ENCODE results near the gene LGALSL. TPM values are rescaled to one million over a fixed set of nuclear protein-coding genes. Genes with fewer than 3 reads are reported as not detected.
A peak's percentile ranks its signal among the peaks of the same experiment; 100 is the strongest.

The LGALSL gene
- total and polyA plus RNA-seq, 2 of the 13 experiments (the other 11 are each of a cell fraction or from before 2014, with no cell fraction given) = 15.4 to 20.0 TPM

DNA sequence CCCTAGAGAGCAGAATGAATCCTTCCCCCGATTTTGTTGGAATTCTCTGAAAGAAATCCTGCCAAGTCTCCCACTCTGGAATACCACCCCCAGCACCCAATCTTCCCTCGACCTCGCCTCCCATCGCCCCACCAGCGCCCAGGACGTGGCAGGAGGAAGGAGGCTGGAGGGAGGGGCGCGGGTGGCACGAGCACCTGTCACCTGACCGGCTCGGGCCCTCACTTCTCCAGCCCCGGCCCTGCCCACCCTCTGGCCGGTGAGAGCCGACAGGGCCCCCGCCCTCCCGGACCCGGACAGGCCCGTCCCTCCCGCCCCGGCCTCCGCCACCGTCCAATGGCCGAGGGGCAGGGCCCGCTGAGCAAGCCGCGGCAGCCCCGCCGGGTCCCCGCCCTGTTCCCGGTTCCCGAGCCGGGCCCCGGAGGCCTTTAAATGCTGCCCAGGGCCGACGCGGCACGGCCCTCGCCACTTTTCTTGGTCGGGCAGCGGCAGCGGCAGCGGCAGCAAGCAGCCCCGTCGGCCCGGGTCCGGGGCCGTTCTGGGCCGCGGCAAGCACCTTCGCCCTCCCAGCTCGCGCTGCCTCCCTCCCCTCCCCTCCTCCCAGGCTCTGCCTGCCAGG, at the start of gene LGALSL (continued):
- TF ChIP-seq, protein P1, sequence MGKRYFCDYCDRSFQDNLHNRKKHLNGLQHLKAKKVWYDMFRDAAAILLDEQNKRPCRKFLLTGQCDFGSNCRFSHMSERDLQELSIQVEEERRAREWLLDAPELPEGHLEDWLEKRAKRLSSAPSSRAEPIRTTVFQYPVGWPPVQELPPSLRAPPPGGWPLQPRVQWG (CRISPR knock-in tag; IDR thresholded peaks at IDR 0.05; ENCODE audit: borderline replicate concordance, low read depth) = no peak
- TF ChIP-seq, protein P2, sequence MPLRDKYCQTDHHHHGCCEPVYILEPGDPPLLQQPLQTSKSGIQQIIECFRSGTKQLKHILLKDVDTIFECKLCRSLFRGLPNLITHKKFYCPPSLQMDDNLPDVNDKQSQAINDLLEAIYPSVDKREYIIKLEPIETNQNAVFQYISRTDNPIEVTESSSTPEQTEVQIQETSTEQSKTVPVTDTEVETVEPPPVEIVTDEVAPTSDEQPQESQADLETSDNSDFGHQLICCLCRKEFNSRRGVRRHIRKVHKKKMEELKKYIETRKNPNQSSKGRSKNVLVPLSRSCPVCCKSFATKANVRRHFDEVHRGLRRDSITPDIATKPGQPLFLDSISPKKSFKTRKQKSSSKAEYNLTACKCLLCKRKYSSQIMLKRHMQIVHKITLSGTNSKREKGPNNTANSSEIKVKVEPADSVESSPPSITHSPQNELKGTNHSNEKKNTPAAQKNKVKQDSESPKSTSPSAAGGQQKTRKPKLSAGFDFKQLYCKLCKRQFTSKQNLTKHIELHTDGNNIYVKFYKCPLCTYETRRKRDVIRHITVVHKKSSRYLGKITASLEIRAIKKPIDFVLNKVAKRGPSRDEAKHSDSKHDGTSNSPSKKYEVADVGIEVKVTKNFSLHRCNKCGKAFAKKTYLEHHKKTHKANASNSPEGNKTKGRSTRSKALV (CRISPR knock-in tag; IDR thresholded peaks at IDR 0.05) = no peak
- TF ChIP-seq ZNF747 (CRISPR knock-in tag; IDR thresholded peaks at IDR 0.05; ENCODE audit: borderline replicate concordance) (0 out of 2 replicates have a peak, but pooled peaks have one; percentile 12), ZNF674 (CRISPR knock-in tag; IDR thresholded peaks at IDR 0.05; ENCODE audit: low read depth) (0 out of 2 replicates have a peak, but pooled peaks have one; percentile 39), U2AF2 (IDR thresholded peaks at IDR 0.05; ENCODE audit: low read depth, low read length) (no peak), ZNF841 (CRISPR knock-in tag; IDR thresholded peaks at IDR 0.05; ENCODE audit: borderline replicate concordance) (no peak), FOXK1 (CRISPR knock-in tag; IDR thresholded peaks at IDR 0.05; ENCODE audit: borderline replicate concordance, low read depth) (no peak), POLR2AphosphoS2 (IDR thresholded peaks at IDR 0.05; ENCODE audit: low read depth, low read length) (no peak), PAWR (CRISPR knock-in tag; IDR thresholded peaks at IDR 0.05; ENCODE audit: borderline replicate concordance) (no peak), PHF8 (CRISPR knock-in tag; IDR thresholded peaks at IDR 0.05) (peak; percentile 84)
- TF ChIP-seq, protein P3, sequence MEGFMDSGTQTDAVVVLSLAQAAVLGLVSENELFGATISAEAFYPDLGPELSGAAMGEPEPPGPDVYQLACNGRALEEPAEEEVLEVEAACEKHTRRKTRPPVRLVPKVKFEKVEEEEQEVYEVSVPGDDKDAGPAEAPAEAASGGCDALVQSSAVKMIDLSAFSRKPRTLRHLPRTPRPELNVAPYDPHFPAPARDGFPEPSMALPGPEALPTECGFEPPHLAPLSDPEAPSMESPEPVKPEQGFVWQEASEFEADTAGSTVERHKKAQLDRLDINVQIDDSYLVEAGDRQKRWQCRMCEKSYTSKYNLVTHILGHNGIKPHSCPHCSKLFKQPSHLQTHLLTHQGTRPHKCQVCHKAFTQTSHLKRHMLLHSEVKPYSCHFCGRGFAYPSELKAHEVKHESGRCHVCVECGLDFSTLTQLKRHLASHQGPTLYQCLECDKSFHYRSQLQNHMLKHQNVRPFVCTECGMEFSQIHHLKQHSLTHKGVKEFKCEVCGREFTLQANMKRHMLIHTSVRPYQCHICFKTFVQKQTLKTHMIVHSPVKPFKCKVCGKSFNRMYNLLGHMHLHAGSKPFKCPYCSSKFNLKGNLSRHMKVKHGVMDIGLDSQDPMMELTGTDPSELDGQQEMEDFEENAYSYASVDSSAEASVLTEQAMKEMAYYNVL (CRISPR knock-in tag; IDR thresholded peaks at IDR 0.05; ENCODE audit: borderline replicate concordance) = no peak; the same call in 1 of the 2 replicates
- TF ChIP-seq, protein P4, sequence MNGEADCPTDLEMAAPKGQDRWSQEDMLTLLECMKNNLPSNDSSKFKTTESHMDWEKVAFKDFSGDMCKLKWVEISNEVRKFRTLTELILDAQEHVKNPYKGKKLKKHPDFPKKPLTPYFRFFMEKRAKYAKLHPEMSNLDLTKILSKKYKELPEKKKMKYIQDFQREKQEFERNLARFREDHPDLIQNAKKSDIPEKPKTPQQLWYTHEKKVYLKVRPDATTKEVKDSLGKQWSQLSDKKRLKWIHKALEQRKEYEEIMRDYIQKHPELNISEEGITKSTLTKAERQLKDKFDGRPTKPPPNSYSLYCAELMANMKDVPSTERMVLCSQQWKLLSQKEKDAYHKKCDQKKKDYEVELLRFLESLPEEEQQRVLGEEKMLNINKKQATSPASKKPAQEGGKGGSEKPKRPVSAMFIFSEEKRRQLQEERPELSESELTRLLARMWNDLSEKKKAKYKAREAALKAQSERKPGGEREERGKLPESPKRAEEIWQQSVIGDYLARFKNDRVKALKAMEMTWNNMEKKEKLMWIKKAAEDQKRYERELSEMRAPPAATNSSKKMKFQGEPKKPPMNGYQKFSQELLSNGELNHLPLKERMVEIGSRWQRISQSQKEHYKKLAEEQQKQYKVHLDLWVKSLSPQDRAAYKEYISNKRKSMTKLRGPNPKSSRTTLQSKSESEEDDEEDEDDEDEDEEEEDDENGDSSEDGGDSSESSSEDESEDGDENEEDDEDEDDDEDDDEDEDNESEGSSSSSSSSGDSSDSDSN (CRISPR knock-in tag; IDR thresholded peaks at IDR 0.05) = 0 out of 2 replicates have a peak, but pooled peaks have one; percentile 12
- TF ChIP-seq, protein P5, sequence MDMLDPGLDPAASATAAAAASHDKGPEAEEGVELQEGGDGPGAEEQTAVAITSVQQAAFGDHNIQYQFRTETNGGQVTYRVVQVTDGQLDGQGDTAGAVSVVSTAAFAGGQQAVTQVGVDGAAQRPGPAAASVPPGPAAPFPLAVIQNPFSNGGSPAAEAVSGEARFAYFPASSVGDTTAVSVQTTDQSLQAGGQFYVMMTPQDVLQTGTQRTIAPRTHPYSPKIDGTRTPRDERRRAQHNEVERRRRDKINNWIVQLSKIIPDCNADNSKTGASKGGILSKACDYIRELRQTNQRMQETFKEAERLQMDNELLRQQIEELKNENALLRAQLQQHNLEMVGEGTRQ (IDR thresholded peaks at IDR 0.05; ENCODE audit: low read depth, low read length) = no peak
- TF ChIP-seq, protein P5 (CRISPR knock-in tag; IDR thresholded peaks at IDR 0.05; ENCODE audit: borderline replicate concordance) = peak; percentile 47; the same call in 1 of the 2 replicates
